HCT116 (cell line): Measurements from ENCODE around the gene WNT7B.

ENCODE experiments used
- POLR2A ChIP-seq: IDR thresholded peaks from 2 replicates; pipeline ENCODE4 v1.7.0; 2011; ENCODE audit warnings: borderline replicate concordance; ENCODE audit not compliant: insufficient read depth, insufficient read length; ENCODE audit errors: extremely low read depth
- RAD21 ChIP-seq: IDR thresholded peaks from 2 replicates; pipeline ENCODE4 v1.6.1; 2012; ENCODE audit warnings: low read depth, mild to moderate bottlenecking
- TCF7L2 ChIP-seq: IDR thresholded peaks from 2 replicates; pipeline ENCODE4 v1.7.0; 2011; ENCODE audit warnings: borderline replicate concordance, inconsistent platforms; ENCODE audit not compliant: insufficient read depth, insufficient read length; ENCODE audit errors: extremely low read depth
- ZNF274 ChIP-seq: fragments of 200-500 bp; sonication (Bioruptor generic); IDR thresholded peaks from 2 replicates; pipeline ENCODE4 v1.6.1; 2014; ENCODE audit warnings: mild to moderate bottlenecking, low read depth, low read length, inconsistent platforms
- TF ChIP-seq, protein P1 (sequence below), 3 experiments: fragments of 200-600 bp in 1 of 3; sonication (generic) in 1 of 3; IDR thresholded peaks in 2 of 3; conservative IDR thresholded peaks in 1 of 3; 2 replicates each; pipeline ENCODE4 v1.5.1; 2012 to 2017; ENCODE audit warnings: low read depth in 2 of 3, low read length in 2 of 3, antibody characterized with exemption in 1 of 3, borderline replicate concordance in 1 of 3, control low read depth in 1 of 3, mild to moderate bottlenecking in 1 of 3, mixed read lengths in 1 of 3, mixed run types in 1 of 3, moderate library complexity in 1 of 3; ENCODE audit not compliant: insufficient read depth in 1 of 3

DNA sequence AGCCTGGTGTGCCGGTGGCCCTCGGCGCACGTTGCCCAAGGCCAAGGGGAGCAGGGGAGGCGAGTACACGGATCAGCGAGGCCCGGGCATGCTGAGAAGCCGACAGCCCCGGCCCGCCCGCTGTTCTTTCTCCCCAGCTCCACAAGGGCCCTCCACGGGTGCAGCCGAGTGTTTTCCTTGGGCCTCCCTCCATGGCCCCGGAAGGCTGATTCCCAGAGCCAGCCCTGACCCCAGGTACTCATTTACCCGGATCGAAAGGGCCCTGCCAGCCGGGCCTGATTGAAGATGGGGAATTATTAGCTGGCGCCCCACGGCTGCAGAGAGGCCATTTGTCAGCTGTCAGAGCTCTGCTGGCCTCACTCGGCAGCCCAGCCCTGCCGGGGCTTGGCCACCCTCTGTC is 53.1 kb downstream of the WNT7B start:
- TF ChIP-seq ZNF274 (no peak), POLR2A (no peak), RAD21 (no peak), TCF7L2 (no peak)
- TF ChIP-seq, protein P1, sequence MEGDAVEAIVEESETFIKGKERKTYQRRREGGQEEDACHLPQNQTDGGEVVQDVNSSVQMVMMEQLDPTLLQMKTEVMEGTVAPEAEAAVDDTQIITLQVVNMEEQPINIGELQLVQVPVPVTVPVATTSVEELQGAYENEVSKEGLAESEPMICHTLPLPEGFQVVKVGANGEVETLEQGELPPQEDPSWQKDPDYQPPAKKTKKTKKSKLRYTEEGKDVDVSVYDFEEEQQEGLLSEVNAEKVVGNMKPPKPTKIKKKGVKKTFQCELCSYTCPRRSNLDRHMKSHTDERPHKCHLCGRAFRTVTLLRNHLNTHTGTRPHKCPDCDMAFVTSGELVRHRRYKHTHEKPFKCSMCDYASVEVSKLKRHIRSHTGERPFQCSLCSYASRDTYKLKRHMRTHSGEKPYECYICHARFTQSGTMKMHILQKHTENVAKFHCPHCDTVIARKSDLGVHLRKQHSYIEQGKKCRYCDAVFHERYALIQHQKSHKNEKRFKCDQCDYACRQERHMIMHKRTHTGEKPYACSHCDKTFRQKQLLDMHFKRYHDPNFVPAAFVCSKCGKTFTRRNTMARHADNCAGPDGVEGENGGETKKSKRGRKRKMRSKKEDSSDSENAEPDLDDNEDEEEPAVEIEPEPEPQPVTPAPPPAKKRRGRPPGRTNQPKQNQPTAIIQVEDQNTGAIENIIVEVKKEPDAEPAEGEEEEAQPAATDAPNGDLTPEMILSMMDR (IDR thresholded peaks at IDR 0.05 in 2 of 3, conservative IDR thresholded peaks at IDR 0.05 in 1 of 3; ENCODE audit: borderline replicate concordance in 1 of 3, insufficient read depth in 1 of 3, low read depth in 2 of 3, low read length in 2 of 3), result no peak
